Ovary (tissue), 3 donors: ENCODE results near the gene GNL2.

Experiments
- POLR2A ChIP-seq: fragments of 450-650 bp; IDR thresholded peaks from one replicate; pipeline ENCODE4 v1.6.1; 2017; ENCODE audit warnings: antibody characterized with exemption, mild to moderate bottlenecking, moderate library complexity
- TF ChIP-seq, protein P1 (sequence below), 3 donors: fragments of 450-650 bp in 2 of 3; fragments of 200-600 bp in 1 of 3; IDR thresholded peaks; one replicate each; pipeline versions ENCODE4 v1.5.1 to v1.8.0; 2016 to 2022; ENCODE audit warnings: antibody characterized with exemption in 3 of 3, mild to moderate bottlenecking in 1 of 3
- donor health status: DM: no; HTN: no; CAD: no.

- TF ChIP-seq, protein P1, sequence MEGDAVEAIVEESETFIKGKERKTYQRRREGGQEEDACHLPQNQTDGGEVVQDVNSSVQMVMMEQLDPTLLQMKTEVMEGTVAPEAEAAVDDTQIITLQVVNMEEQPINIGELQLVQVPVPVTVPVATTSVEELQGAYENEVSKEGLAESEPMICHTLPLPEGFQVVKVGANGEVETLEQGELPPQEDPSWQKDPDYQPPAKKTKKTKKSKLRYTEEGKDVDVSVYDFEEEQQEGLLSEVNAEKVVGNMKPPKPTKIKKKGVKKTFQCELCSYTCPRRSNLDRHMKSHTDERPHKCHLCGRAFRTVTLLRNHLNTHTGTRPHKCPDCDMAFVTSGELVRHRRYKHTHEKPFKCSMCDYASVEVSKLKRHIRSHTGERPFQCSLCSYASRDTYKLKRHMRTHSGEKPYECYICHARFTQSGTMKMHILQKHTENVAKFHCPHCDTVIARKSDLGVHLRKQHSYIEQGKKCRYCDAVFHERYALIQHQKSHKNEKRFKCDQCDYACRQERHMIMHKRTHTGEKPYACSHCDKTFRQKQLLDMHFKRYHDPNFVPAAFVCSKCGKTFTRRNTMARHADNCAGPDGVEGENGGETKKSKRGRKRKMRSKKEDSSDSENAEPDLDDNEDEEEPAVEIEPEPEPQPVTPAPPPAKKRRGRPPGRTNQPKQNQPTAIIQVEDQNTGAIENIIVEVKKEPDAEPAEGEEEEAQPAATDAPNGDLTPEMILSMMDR (IDR thresholded peaks at IDR 0.05) = no peak
- TF ChIP-seq POLR2A = peak; percentile 45
Observed at GRCh38 chr1:37556712-37557196, 39.0 kb downstream of the GNL2 start, which contains the start of gene DNALI1.
